Mesenchymal stem cell (in vitro differentiated cells and primary cell): ENCODE data around the gene MED14.

Experiments
- DNase-seq: peaks from one replicate; pipeline ENCODE4 v3.0.0-alpha.2; 2013
- H2AFZ ChIP-seq: one replicate; pipeline ENCODE4 v1.6.1; 2013; ENCODE audit warnings: low read depth, mild to moderate bottlenecking, control low read depth, inconsistent platforms, low read length, moderate library complexity
- H2AK5ac ChIP-seq: 2 replicates; pipeline ENCODE4 v1.6.1; 2013; ENCODE audit warnings: low read length, moderate library complexity, mild to moderate bottlenecking, inconsistent platforms; ENCODE audit not compliant: severe bottlenecking
- H2BK120ac ChIP-seq: one replicate; pipeline ENCODE4 v1.6.1; 2013; ENCODE audit warnings: low read depth, mild to moderate bottlenecking, inconsistent platforms, low read length, moderate library complexity
- H2BK12ac ChIP-seq, 2 experiments: one replicate each; pipeline ENCODE4 v1.6.1; 2013; ENCODE audit warnings: inconsistent platforms in 2 of 2, low read length in 2 of 2, mild to moderate bottlenecking in 2 of 2, moderate library complexity in 2 of 2, control low read depth in 1 of 2
- H2BK15ac ChIP-seq: one replicate; pipeline ENCODE4 v1.6.1; 2013; ENCODE audit warnings: mild to moderate bottlenecking, low read depth, inconsistent platforms; ENCODE audit not compliant: poor library complexity, severe bottlenecking
- H2BK5ac ChIP-seq: 2 replicates; pipeline ENCODE4 v1.6.1; 2013; ENCODE audit warnings: low read depth, mild to moderate bottlenecking, low read length, control low read depth, inconsistent platforms; ENCODE audit not compliant: poor library complexity, severe bottlenecking
- H3K14ac ChIP-seq, 2 experiments: one replicate each; pipeline ENCODE4 v1.6.1; 2013; ENCODE audit warnings: inconsistent platforms in 2 of 2, low read length in 2 of 2, control low read depth in 1 of 2, mild to moderate bottlenecking in 1 of 2, moderate library complexity in 1 of 2
- H3K18ac ChIP-seq, 2 experiments: one replicate each; pipeline ENCODE4 v1.6.1; 2013; ENCODE audit warnings: inconsistent platforms in 2 of 2, low read length in 2 of 2, control low read depth in 1 of 2, low read depth in 1 of 2, mild to moderate bottlenecking in 1 of 2
- H3K23ac ChIP-seq, 2 experiments: one replicate each; pipeline ENCODE4 v1.6.1; 2013; ENCODE audit warnings: inconsistent platforms in 2 of 2, low read length in 2 of 2, mild to moderate bottlenecking in 2 of 2, moderate library complexity in 2 of 2, control low read depth in 1 of 2
- H3K27ac ChIP-seq: 2 replicates; pipeline ENCODE4 v1.5.1; 2013; ENCODE audit warnings: mild to moderate bottlenecking, moderate library complexity, low read length, control low read depth, inconsistent platforms; ENCODE audit not compliant: poor library complexity, severe bottlenecking
- H3K27me3 ChIP-seq, 2 experiments: 2 replicates each; pipeline versions ENCODE4 v1.6.1 to v1.7.0; 2013; ENCODE audit warnings: low read length in 2 of 2, mild to moderate bottlenecking in 2 of 2, moderate library complexity in 2 of 2, control low read depth in 1 of 2, inconsistent platforms in 1 of 2; ENCODE audit not compliant: control insufficient read depth in 1 of 2, insufficient read depth in 1 of 2
- H3K36me3 ChIP-seq, 2 experiments: 2 replicates each; pipeline versions ENCODE4 v1.6.1 to v1.7.0; 2013; ENCODE audit warnings: low read length in 2 of 2, control low read depth in 1 of 2, inconsistent platforms in 1 of 2, low read depth in 1 of 2, mild to moderate bottlenecking in 1 of 2; ENCODE audit not compliant: insufficient read depth in 2 of 2, control insufficient read depth in 1 of 2
- H3K4ac ChIP-seq, 2 experiments: one replicate each; pipeline ENCODE4 v1.6.1; 2013; ENCODE audit warnings: inconsistent platforms in 2 of 2, low read length in 2 of 2, mild to moderate bottlenecking in 2 of 2, moderate library complexity in 2 of 2, control low read depth in 1 of 2, low read depth in 1 of 2
- H3K4me1 ChIP-seq: 2 replicates; pipeline ENCODE4 v1.6.1; 2013; ENCODE audit warnings: low read depth, low read length, control low read depth; ENCODE audit not compliant: control insufficient read depth, insufficient read depth
- H3K4me2 ChIP-seq: 2 replicates; pipeline ENCODE4 v1.6.1; 2013; ENCODE audit warnings: low read length, mild to moderate bottlenecking, inconsistent platforms; ENCODE audit not compliant: poor library complexity, severe bottlenecking
- H3K4me3 ChIP-seq, 2 experiments: 2 replicates each; pipeline versions ENCODE4 v1.5.1 to v1.7.0; 2013; ENCODE audit warnings: low read length in 2 of 2, mild to moderate bottlenecking in 2 of 2, control low read depth in 1 of 2, low read depth in 1 of 2; ENCODE audit not compliant: insufficient read depth in 1 of 2
- H3K79me1 ChIP-seq: replicated peaks from 2 replicates; pipeline ENCODE4 v1.6.1; 2013; ENCODE audit warnings: mild to moderate bottlenecking, control low read depth, low read length, inconsistent platforms; ENCODE audit not compliant: poor library complexity, severe bottlenecking
- H3K9ac ChIP-seq: 2 replicates; pipeline ENCODE4 v1.7.0; 2013; ENCODE audit warnings: mild to moderate bottlenecking, low read length, moderate library complexity
- H3K9me3 ChIP-seq: 2 replicates; pipeline ENCODE4 v1.7.0; 2013; ENCODE audit warnings: mild to moderate bottlenecking, low read length; ENCODE audit not compliant: control insufficient read depth
- H4K8ac ChIP-seq: one replicate; pipeline ENCODE4 v1.6.1; 2013; ENCODE audit warnings: inconsistent platforms, mild to moderate bottlenecking, low read length, moderate library complexity
- H4K91ac ChIP-seq: one replicate; pipeline ENCODE4 v1.6.1; 2013; ENCODE audit warnings: mild to moderate bottlenecking, low read length, inconsistent platforms
- WGBS: methylation state at CpG from one replicate; pipeline ENCODE4 v1.1.7; 2013; ENCODE audit warnings: mixed read lengths; 5-methylcytosine and 5-hydroxymethylcytosine counted together

MED14 gene

GRCh38 chrX:40685362-40685918 is 49.9 kb downstream of the MED14 start:
- H3K36me3 ChIP-seq = peaks cover 3 to 56% of the 10 kb centered on the region in 2 experiments
- H4K8ac ChIP-seq = no peak overlapping the region
- no peak overlapping the region for H2BK12ac ChIP-seq
- H4K91ac ChIP-seq = no peak overlapping the region
- no peak for DNase-seq
- no peak overlapping the region for H3K14ac ChIP-seq
- no peak overlapping the region for H2AFZ ChIP-seq
- H3K27ac ChIP-seq = peak overlapping the region; percentile 32
- H3K27me3 ChIP-seq = peaks cover 0 to 25% of the 10 kb centered on the region in 2 experiments
- H2BK5ac ChIP-seq = no peak overlapping the region
- H3K4ac ChIP-seq = no peak overlapping the region
- no peak overlapping the region for H3K18ac ChIP-seq
- H3K9ac ChIP-seq = no peak overlapping the region
- H2BK120ac ChIP-seq = no peak overlapping the region
- WGBS = 81% methylated on average over 2 of the region's 4 CpGs
- no peak overlapping the region for H2AK5ac ChIP-seq
- H2BK15ac ChIP-seq = no peak overlapping the region
- no peak overlapping the region for H3K4me3 ChIP-seq
- H3K23ac ChIP-seq = no peak overlapping the region
- H3K79me1 ChIP-seq = peaks cover under 1% of the 10 kb centered on the region
- H3K9me3 ChIP-seq = no peaks in the 10 kb centered on the region
- peaks cover 1% of the 10 kb centered on the region for H3K4me1 ChIP-seq
- H3K4me2 ChIP-seq = no peak overlapping the region

GRCh38 chrX:40684092-40684491 is 51.2 kb downstream of the MED14 start:
- no CpG with 5 or more reads among the region's 1 CpG for WGBS
- H2BK15ac ChIP-seq = no peak overlapping the region

GRCh38 chrX:40683245-40683644 is 52.1 kb downstream of the MED14 start:
- no peak overlapping the region for H2BK12ac ChIP-seq
- no peak overlapping the region for H2AFZ ChIP-seq
- no peak overlapping the region for H3K14ac ChIP-seq
- H3K9me3 ChIP-seq = no peaks in the 10 kb centered on the region
- peaks cover 1% of the 10 kb centered on the region for H3K4me1 ChIP-seq
- H3K4me2 ChIP-seq = no peak overlapping the region
- no peak overlapping the region for H3K23ac ChIP-seq
- no peak overlapping the region for H3K18ac ChIP-seq
- H3K4me3 ChIP-seq = no peak overlapping the region
- H3K27me3 ChIP-seq = peaks cover 0 to 31% of the 10 kb centered on the region in 2 experiments
- no peak overlapping the region for H3K9ac ChIP-seq
- H2BK120ac ChIP-seq = no peak overlapping the region
- WGBS = 100% methylated on average over 1 of the region's 3 CpGs
- H2BK15ac ChIP-seq = no peak overlapping the region
- H2AK5ac ChIP-seq = no peak overlapping the region
- H3K27ac ChIP-seq = no peak overlapping the region
- DNase-seq = no peak
- H3K79me1 ChIP-seq = peaks cover 2% of the 10 kb centered on the region
- no peak overlapping the region for H3K4ac ChIP-seq
- H4K91ac ChIP-seq = no peak overlapping the region
- H2BK5ac ChIP-seq = no peak overlapping the region
- no peak overlapping the region for H4K8ac ChIP-seq
- peaks cover 9 to 57% of the 10 kb centered on the region in 2 experiments for H3K36me3 ChIP-seq

More at GRCh38 chrX:40684092-40684491, 51.2 kb downstream of the MED14 start:
- Histone ChIP-seq H3K14ac (no peak overlapping the region), H2AFZ (no peak overlapping the region), H3K36me3 (peaks cover 9 to 59% of the 10 kb centered on the region in 2 experiments), H3K4me3 (no peak overlapping the region), H3K9ac (no peak overlapping the region), H2AK5ac (no peak overlapping the region), H2BK5ac (no peak overlapping the region), H3K4me2 (no peak overlapping the region), H3K79me1 (peaks cover 2% of the 10 kb centered on the region), H3K27me3 (peaks cover 0 to 33% of the 10 kb centered on the region in 2 experiments), H3K23ac (no peak overlapping the region), H3K27ac (peak overlapping the region; percentile 73), H2BK120ac (no peak overlapping the region), H4K8ac (no peak overlapping the region), H3K9me3 (no peaks in the 10 kb centered on the region), H3K18ac (no peak overlapping the region), H3K4me1 (peaks cover 1% of the 10 kb centered on the region), H2BK12ac (no peak overlapping the region), H3K4ac (no peak overlapping the region), H4K91ac (no peak overlapping the region)
- DNase-seq = no peak

- WGBS = 98% methylated on average over 4 of the region's 6 CpGs
- H3K18ac ChIP-seq = no peak overlapping the region
- no peaks in the 10 kb centered on the region for H3K9me3 ChIP-seq
- H3K4ac ChIP-seq = no peak overlapping the region
- no peak overlapping the region for H2BK12ac ChIP-seq
- H4K8ac ChIP-seq = no peak overlapping the region
- peaks cover 10% of the 10 kb centered on the region for H3K79me1 ChIP-seq
- H3K4me3 ChIP-seq = no peak overlapping the region
- H2AK5ac ChIP-seq = no peak overlapping the region
- no peak overlapping the region for H4K91ac ChIP-seq
- H3K27me3 ChIP-seq = peaks cover 0 to 15% of the 10 kb centered on the region in 2 experiments
- H3K27ac ChIP-seq = no peak overlapping the region
- H3K9ac ChIP-seq = no peak overlapping the region
- DNase-seq = no peak
- no peaks in the 10 kb centered on the region for H3K4me1 ChIP-seq
- no peak overlapping the region for H3K14ac ChIP-seq
- H2BK5ac ChIP-seq = no peak overlapping the region
- H2BK120ac ChIP-seq = no peak overlapping the region
- H2AFZ ChIP-seq = no peak overlapping the region
- H3K4me2 ChIP-seq = no peak overlapping the region
- H3K36me3 ChIP-seq = peaks cover 14 to 73% of the 10 kb centered on the region in 2 experiments
- no peak overlapping the region for H3K23ac ChIP-seq
- H2BK15ac ChIP-seq = no peak overlapping the region
These were observed 64.2 kb downstream of the MED14 start for GRCh38 chrX:40671126-40671525.
